Sigmoid colon (tissue), 4 donors: Measurements from ENCODE around the gene MCMBP.

Experiments
- EP300 ChIP-seq, 4 donors: sonication (generic); formaldehyde crosslinking; IDR thresholded peaks; one replicate each; pipeline ENCODE4 v1.6.1; 2017; ENCODE audit warnings: antibody characterized with exemption in 4 of 4
- POLR2AphosphoS5 ChIP-seq, 4 donors: sonication (generic); formaldehyde crosslinking; IDR thresholded peaks; one replicate each; pipeline ENCODE4 v1.6.1; 2017; ENCODE audit warnings: antibody characterized with exemption in 4 of 4
- TF ChIP-seq, protein P1 (sequence below), 4 experiments: fragments of 450-650 bp in 3 of 4; fragments of 200-600 bp in 1 of 4; IDR thresholded peaks; one replicate each; pipeline ENCODE4 v1.5.1; 2016 to 2019; ENCODE audit warnings: antibody characterized with exemption in 4 of 4, mild to moderate bottlenecking in 3 of 4, moderate library complexity in 2 of 4

- TF ChIP-seq, protein P1, sequence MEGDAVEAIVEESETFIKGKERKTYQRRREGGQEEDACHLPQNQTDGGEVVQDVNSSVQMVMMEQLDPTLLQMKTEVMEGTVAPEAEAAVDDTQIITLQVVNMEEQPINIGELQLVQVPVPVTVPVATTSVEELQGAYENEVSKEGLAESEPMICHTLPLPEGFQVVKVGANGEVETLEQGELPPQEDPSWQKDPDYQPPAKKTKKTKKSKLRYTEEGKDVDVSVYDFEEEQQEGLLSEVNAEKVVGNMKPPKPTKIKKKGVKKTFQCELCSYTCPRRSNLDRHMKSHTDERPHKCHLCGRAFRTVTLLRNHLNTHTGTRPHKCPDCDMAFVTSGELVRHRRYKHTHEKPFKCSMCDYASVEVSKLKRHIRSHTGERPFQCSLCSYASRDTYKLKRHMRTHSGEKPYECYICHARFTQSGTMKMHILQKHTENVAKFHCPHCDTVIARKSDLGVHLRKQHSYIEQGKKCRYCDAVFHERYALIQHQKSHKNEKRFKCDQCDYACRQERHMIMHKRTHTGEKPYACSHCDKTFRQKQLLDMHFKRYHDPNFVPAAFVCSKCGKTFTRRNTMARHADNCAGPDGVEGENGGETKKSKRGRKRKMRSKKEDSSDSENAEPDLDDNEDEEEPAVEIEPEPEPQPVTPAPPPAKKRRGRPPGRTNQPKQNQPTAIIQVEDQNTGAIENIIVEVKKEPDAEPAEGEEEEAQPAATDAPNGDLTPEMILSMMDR (IDR thresholded peaks at IDR 0.05): no peak
- TF ChIP-seq POLR2AphosphoS5 (IDR thresholded peaks at IDR 0.05) (no peak), EP300 (IDR thresholded peaks at IDR 0.05) (no peak)
Measured at GRCh38 chr10:119919271-119919670, 46.6 kb upstream of the MCMBP start.
